ENCODE data around the gene KCNQ1OT1. TPM values are rescaled to one million over a fixed set of nuclear protein-coding genes. Genes with fewer than 3 reads are reported as not detected.
A peak's percentile ranks its signal among the peaks of the same experiment; 100 is the strongest.

KCNQ1OT1 gene
- total and polyA plus RNA-seq, 8 donors = under 0.01 to 15.1 (median 2.3) TPM

- DNase-seq = no peak
- peaks cover 7 to 84% (median 43%) of the 10 kb centered on the region in 4 donors for H3K9me3 ChIP-seq
- intact Hi-C loops (cut with DNase I; ENCODE audit: low total_unique reads) = loop anchor here (10.0 kb wide), 1 partner anchor 49 kb away; no protein-coding TSS in a partner anchor
- H3K27me3 ChIP-seq = no peaks in the 10 kb centered on the region
- no peak for TF ChIP-seq CTCF (IDR thresholded peaks at IDR 0.05)
- no peak overlapping the region for H3K27ac ChIP-seq
- peaks cover 0 to 5% (median 0%) of the 10 kb centered on the region in 4 donors for H3K36me3 ChIP-seq
- H3K4me1 ChIP-seq = peaks cover 0 to 5% (median 0%) of the 10 kb centered on the region in 4 donors
- 88 to 94% (median 93%) methylated on average over 14 to 16 of the region's 16 CpGs for whole genome bisulfite sequencing, 5 donors
- no peak overlapping the region for H3K4me3 ChIP-seq
These were observed 45.7 kb downstream of the KCNQ1OT1 start for GRCh38 chr11:2653930-2654739.

- Histone ChIP-seq H3K27me3 (no peaks in the 10 kb centered on the region), H3K4me1 (peaks cover 0 to 5% (median 0%) of the 10 kb centered on the region in 4 donors), H3K27ac (no peak overlapping the region), H3K36me3 (peaks cover 0 to 5% (median 0%) of the 10 kb centered on the region in 4 donors), H3K9me3 (peaks cover 8 to 88% (median 49%) of the 10 kb centered on the region in 4 donors), H3K4me3 (no peak overlapping the region)
- intact Hi-C loops (cut with DNase I; ENCODE audit: low total_unique reads) = loop anchor here (10.0 kb wide), 1 partner anchor 48 kb away; no protein-coding TSS in a partner anchor
- peak in 1 of 2 donors; percentile 39 for DNase-seq
- TF ChIP-seq POLR2A (IDR thresholded peaks at IDR 0.05) (no peak), CTCF (IDR thresholded peaks at IDR 0.05) (no peak), EP300 (IDR thresholded peaks at IDR 0.05) (no peak), POLR2AphosphoS5 (IDR thresholded peaks at IDR 0.05) (no peak)
- WGBS, 5 donors = 60 to 89% (median 80%) methylated on average over 1 of the region's 1 CpG
These were observed 46.6 kb downstream of the KCNQ1OT1 start for GRCh38 chr11:2653198-2653551.

- Histone ChIP-seq H3K36me3 (peaks cover 0 to 5% (median 0%) of the 10 kb centered on the region in 4 donors), H3K27me3 (no peaks in the 10 kb centered on the region), H3K9me3 (peaks cover 8 to 94% (median 54%) of the 10 kb centered on the region in 4 donors), H3K4me3 (no peak overlapping the region), H3K4me1 (peaks cover 0 to 5% (median 0%) of the 10 kb centered on the region in 4 donors), H3K27ac (no peak overlapping the region)
- no peak for TF ChIP-seq POLR2A (IDR thresholded peaks at IDR 0.05)
- no peak for DNase-seq
- intact Hi-C loops (cut with DNase I; ENCODE audit: low total_unique reads) = loop anchor here (10.0 kb wide), 1 partner anchor 48 kb away; no protein-coding TSS in a partner anchor
- WGBS, 5 donors = 81 to 88% (median 86%) methylated on average over 11 of the region's 11 CpGs
These were observed 47.2 kb downstream of the KCNQ1OT1 start for GRCh38 chr11:2652333-2653197.

GRCh38 chr11:2651826-2652271, 47.9 kb downstream of the KCNQ1OT1 start:
- H3K4me1 ChIP-seq = peaks cover 0 to 5% (median 0%) of the 10 kb centered on the region in 4 donors

More at GRCh38 chr11:2651826-2652271, 47.9 kb downstream of the KCNQ1OT1 start:
- TF ChIP-seq POLR2AphosphoS5 (IDR thresholded peaks at IDR 0.05) = no peak
- no peak for TF ChIP-seq EP300 (IDR thresholded peaks at IDR 0.05)
- no peak for TF ChIP-seq CTCF (IDR thresholded peaks at IDR 0.05)
- no peak for TF ChIP-seq POLR2A (IDR thresholded peaks at IDR 0.05)
- Histone ChIP-seq H3K27ac (no peak overlapping the region), H3K36me3 (peaks cover 0 to 5% (median 0%) of the 10 kb centered on the region in 4 donors), H3K27me3 (no peaks in the 10 kb centered on the region), H3K9me3 (peaks cover 8 to 99% (median 60%) of the 10 kb centered on the region in 4 donors), H3K4me3 (no peak overlapping the region)
- 87 to 93% (median 91%) methylated on average over 6 to 7 of the region's 7 CpGs for WGBS, 5 donors
- DNase-seq = peak in 1 of 2 donors; percentile 40
- intact Hi-C loops (cut with DNase I; ENCODE audit: low total_unique reads) = loop anchor here (10.0 kb wide), 1 partner anchor 47 kb away; no protein-coding TSS in a partner anchor
